Activated CD8-positive, alpha-beta memory T cell treated with anti-CD3 and anti-CD28 coated beads, Interleukin-2, amount 50 U/mL, for 24 hours (primary cell): ENCODE results near the gene PTS.

Source experiments
- DNase-seq: peaks from one replicate; pipeline ENCODE4 v3.0.0-alpha.2; 2020; ENCODE audit errors: extremely low read depth

Gene PTS

GRCh38 chr11:112222303-112222702 lies 3.9 kb upstream of the PTS start:
- no peak for DNase-seq

DNA sequence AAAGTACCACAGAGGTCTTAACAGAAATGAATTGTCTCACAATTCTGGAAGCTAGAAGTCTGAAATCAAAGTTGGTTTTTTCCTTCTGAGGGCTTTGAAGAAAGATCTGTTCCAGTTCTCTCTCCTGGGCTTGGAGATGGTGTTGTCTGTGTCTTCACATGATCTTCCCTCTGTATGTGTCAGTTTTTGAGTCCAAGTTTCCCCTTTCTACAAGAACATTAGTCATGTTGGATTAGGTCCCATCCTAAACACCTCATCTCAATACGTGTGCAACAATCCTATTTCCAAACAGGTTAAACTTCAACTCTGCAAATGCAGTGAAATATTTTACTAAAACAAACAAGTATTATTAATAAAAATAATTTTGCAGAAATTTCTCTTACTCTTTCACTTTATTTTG lies 3.1 kb upstream of the PTS start:
- DNase-seq: no peak

GRCh38 chr11:112223754-112224532 lies 2.3 kb upstream of the PTS start:
- no peak for DNase-seq

- DNase-seq: no peak
These were observed 521 bp upstream of the PTS start for GRCh38 chr11:112225753-112226061.

GRCh38 chr11:112226831-112227401 lies 688 bp downstream of the PTS start:
- DNase-seq: no peak

GRCh38 chr11:112227471-112227870 lies 1.2 kb downstream of the PTS start:
- DNase-seq: no peak

- no peak for DNase-seq
These were observed 2.5 kb downstream of the PTS start for GRCh38 chr11:112228706-112229105.

- no peak for DNase-seq
These were observed 2.9 kb downstream of the PTS start for GRCh38 chr11:112229159-112229558.

DNA sequence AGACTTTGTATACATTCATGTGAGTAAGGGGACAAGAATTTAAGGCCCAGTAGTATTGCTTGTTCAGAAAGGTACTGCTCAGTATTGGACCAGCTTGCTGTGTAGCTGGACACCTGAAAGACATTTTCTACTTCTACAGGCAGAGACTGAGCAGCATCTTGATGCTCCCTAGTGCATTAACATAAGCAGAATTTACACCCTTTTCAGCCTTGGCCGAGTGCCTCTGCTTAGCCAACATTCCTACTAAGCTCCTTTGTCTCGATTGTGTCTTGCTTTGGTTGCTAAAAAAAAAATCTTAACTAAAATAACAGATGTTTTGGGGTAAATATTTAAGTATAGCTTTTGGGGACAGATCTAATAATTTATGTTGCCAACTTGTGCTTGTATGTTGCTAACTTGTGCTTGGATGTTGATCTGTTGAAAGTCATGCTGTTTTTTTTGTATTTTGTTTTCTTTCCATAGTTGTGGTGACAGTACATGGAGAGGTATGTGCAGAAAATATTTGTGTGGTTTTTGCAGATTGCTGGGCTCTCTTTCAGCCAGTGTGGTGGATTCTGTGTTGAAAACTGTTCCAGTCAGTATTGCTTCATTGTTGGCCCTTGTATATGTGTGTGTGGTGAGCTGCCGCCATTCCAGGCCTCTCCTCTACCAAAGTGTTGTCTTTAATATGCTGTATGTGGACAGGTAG lies 3.7 kb downstream of the PTS start:
- no peak for DNase-seq

- no peak for DNase-seq
These were observed 5.7 kb downstream of the PTS start for GRCh38 chr11:112231952-112232351.

DNA sequence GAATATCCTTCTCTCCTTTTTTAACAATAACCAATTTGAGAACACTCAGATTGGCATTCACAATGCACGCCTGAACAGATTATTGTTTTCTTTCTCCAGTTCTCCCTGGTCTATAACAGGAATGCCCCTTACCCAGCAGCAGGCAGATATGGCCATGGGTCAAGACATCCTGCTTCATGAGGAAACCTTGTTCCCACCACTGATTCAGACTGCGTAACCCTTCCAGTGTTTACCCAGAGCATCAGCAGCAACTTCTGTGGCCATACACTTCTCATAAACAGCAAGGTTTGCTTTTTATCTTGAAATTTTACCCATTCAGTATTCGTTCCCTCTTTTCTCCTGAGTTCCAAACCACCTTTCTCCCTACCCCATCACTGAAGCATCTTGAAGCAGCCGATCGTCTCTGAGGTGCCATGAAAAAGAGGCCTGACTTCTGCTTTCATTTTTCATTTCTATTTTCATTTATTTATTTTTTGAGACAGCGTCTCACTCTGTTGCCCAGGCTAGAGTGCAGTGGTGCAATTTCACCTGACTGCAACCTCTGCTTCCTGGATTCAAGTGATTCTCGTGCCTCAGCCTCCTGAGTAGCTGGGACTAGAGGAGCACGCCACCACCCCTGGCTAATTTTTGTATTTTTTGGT lies 9.6 kb downstream of the PTS start:
- no peak for DNase-seq

GRCh38 chr11:112237451-112237850 lies 11.2 kb downstream of the PTS start:
- no peak for DNase-seq

DNA sequence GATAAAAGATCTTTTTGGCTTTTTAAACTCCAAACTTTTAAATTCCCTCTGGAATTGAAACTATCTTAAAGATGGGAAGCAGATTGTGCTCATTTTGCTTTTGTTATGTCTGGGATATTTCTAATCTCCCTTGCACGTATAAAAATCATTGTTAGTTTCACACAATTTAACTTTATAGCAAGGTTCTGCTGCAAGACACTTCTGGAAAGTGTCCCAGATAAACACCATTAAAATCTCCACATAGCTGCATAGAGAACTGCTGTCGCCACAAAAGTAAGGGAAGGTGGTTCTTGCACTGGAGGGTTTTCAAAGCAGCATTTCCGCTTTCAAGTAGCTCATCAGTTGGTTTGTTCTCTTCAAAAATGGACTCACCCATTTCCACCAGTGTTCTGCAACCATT lies 11.8 kb downstream of the PTS start:
- no peak for DNase-seq

- DNase-seq: no peak
These were observed 15.3 kb downstream of the PTS start for GRCh38 chr11:112241486-112241885.

GRCh38 chr11:112247201-112247600 lies 21.0 kb downstream of the PTS start:
- DNase-seq: no peak

DNA sequence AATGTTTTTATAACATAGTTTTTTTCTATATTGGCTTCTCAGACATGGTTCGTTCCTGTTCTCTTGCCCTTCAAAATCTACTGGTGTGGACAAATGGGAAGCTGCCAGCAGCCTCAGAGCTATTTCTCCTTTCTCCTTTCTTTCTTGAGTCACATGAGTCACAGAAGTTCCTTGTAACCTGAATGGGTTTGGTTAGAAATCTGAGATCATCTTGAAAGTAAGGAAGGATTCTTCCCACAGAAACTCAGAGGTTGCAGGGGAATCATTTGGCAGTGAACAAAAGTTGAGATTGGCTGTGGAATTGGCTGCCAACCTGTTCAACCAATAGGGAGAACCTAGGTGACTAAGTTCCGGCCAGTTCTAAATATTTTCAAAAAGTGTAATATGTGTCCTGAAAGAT lies 22.0 kb downstream of the PTS start:
- DNase-seq: no peak

GRCh38 chr11:112249871-112250610 lies 23.8 kb downstream of the PTS start:
- no peak for DNase-seq

DNA sequence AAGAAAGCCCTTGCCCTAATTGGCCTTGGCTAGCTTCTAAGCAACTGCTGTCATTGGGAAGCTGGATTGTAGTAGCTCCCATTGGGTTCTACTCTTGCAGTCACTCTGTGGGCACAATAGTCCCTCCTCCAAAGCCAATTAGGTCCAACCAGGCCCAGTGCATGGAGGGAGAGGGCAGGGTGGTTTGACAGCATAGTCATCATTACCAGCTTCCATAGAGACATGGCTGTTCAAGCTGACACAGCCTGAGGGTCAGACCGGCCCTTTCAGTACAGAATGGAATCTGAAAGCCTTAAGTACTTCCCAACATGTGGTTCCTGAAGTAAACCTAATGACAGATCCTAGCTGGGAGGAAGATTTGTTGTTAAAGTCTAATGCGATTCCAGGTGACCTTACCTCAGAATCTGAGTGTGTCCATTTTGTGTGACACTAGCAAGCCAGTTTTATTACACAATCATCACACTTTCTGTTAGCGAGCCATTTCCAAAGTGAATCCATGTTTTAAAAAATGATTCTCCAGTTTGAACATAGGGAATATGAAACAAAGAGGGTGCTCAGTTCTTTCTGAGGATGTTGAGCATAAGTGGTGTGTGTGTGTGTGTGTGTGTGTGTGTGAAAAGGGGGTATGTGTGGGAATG lies 27.5 kb downstream of the PTS start:
- DNase-seq: no peak

- DNase-seq: no peak
These were observed 29.0 kb downstream of the PTS start for GRCh38 chr11:112255067-112255720.

- DNase-seq: no peak
These were observed 34.3 kb downstream of the PTS start, which contains the start of gene PLET1 for GRCh38 chr11:112260490-112260889. Gene PLET1 (minus strand): TSS chr11:112260860. CDS start chr11:112260589, 271 bp downstream.
